MM.1S (cell line): ENCODE results near the gene CDAN1.

Experiments used
- DNase-seq: peaks from one replicate; pipeline ENCODE4 v3.0.0-alpha.2; 2015
- H2AFZ ChIP-seq: fragments of 300-600 bp; sonication (generic); 2 replicates; pipeline ENCODE4 v1.6.0; 2016; ENCODE audit warnings: antibody characterized with exemption, low read length
- H3F3A ChIP-seq: fragments of 300-600 bp; sonication (generic); 2 replicates; pipeline ENCODE4 v1.6.1; 2016; ENCODE audit warnings: mild to moderate bottlenecking, antibody characterized with exemption, low read length, moderate library complexity, mixed read lengths; ENCODE audit not compliant: insufficient read depth
- H3K27ac ChIP-seq: fragments of 300-600 bp; sonication (generic); 2 replicates; pipeline ENCODE4 v1.5.1; 2016; ENCODE audit warnings: mild to moderate bottlenecking, low read length
- H3K27me3 ChIP-seq: fragments of 300-600 bp; sonication (generic); replicated peaks from 2 replicates; pipeline ENCODE4 v1.6.0; 2016; ENCODE audit warnings: low read length; ENCODE audit not compliant: insufficient read depth
- H3K36me3 ChIP-seq: fragments of 300-600 bp; sonication (generic); replicated peaks from 2 replicates; pipeline ENCODE4 v1.6.1; 2016; ENCODE audit warnings: mild to moderate bottlenecking, low read length, mixed read lengths; ENCODE audit not compliant: insufficient read depth
- H3K4me1 ChIP-seq: fragments of 300-600 bp; sonication (generic); 2 replicates; pipeline ENCODE4 v1.6.1; 2016; ENCODE audit warnings: low read length, mixed read lengths
- H3K4me2 ChIP-seq: fragments of 300-600 bp; sonication (generic); 2 replicates; pipeline ENCODE4 v1.6.0; 2016; ENCODE audit warnings: low read depth, low read length
- H3K4me3 ChIP-seq: fragments of 300-600 bp; sonication (generic); 2 replicates; pipeline ENCODE4 v1.5.1; 2016; ENCODE audit warnings: low read length, mixed read lengths
- H3K79me2 ChIP-seq: fragments of 300-600 bp; sonication (generic); 2 replicates; pipeline ENCODE4 v1.6.1; 2016; ENCODE audit warnings: mixed run types, low read length, mixed read lengths
- H3K9ac ChIP-seq: fragments of 300-600 bp; sonication (generic); 2 replicates; pipeline ENCODE4 v1.6.1; 2016; ENCODE audit warnings: low read length, mixed read lengths
- H3K9me2 ChIP-seq: fragments of 300-600 bp; sonication (generic); replicated peaks from 2 replicates; pipeline ENCODE4 v1.6.1; 2016; ENCODE audit warnings: mild to moderate bottlenecking, low read length, mixed read lengths; ENCODE audit not compliant: insufficient read depth
- H3K9me3 ChIP-seq: fragments of 300-600 bp; sonication (generic); replicated peaks from 2 replicates; pipeline ENCODE4 v1.6.1; 2016; ENCODE audit warnings: mild to moderate bottlenecking, low read length, mixed read lengths; ENCODE audit not compliant: insufficient read depth
- H4K20me1 ChIP-seq: fragments of 300-600 bp; sonication (generic); 2 replicates; pipeline ENCODE4 v1.6.1; 2016; ENCODE audit warnings: mild to moderate bottlenecking, low read length, moderate library complexity, mixed read lengths; ENCODE audit not compliant: insufficient read depth
- CTCF ChIP-seq: fragments of 300-600 bp; sonication (generic); IDR thresholded peaks from 2 replicates; pipeline ENCODE4 v1.5.1; 2016; ENCODE audit warnings: antibody characterized with exemption, low read length, mixed read lengths
- EZH2 ChIP-seq: fragments of 300-600 bp; sonication (generic); optimal IDR thresholded peaks from 2 replicates; pipeline ENCODE3; 2017; ENCODE audit warnings: low read depth, mild to moderate bottlenecking, antibody characterized with exemption, low read length, mixed read lengths
- EZH2phosphoT487 ChIP-seq: fragments of 300-600 bp; sonication (generic); IDR thresholded peaks from 2 replicates; pipeline ENCODE4 v1.6.1; 2018; ENCODE audit warnings: antibody characterized with exemption, low read length

Gene CDAN1

GRCh38 chr15:42729409-42729808, 7.5 kb downstream of the CDAN1 start:
- Histone ChIP-seq H3K4me1 (no peaks in the 10 kb centered on the region), H3K4me2 (no peak overlapping the region), H3K36me3 (no peaks in the 10 kb centered on the region; the same call in 1 of the 2 replicates), H3K9me2 (no peaks in the 10 kb centered on the region), H2AFZ (no peak overlapping the region), H4K20me1 (no peaks in the 10 kb centered on the region), H3K9me3 (no peaks in the 10 kb centered on the region), H3K79me2 (no peaks in the 10 kb centered on the region), H3K4me3 (no peak overlapping the region), H3K27ac (no peak overlapping the region), H3K27me3 (no peaks in the 10 kb centered on the region), H3K9ac (no peak overlapping the region), H3F3A (no peaks in the 10 kb centered on the region)
- no peak for DNase-seq
- TF ChIP-seq EZH2phosphoT487 (no peak), EZH2 (no peak)

GRCh38 chr15:42728972-42729371, 8.0 kb downstream of the CDAN1 start:
- TF ChIP-seq EZH2 (no peak), CTCF (no peak), EZH2phosphoT487 (no peak)
- Histone ChIP-seq H3F3A (no peaks in the 10 kb centered on the region), H3K4me2 (no peak overlapping the region), H3K27ac (no peak overlapping the region), H3K27me3 (no peaks in the 10 kb centered on the region), H3K9me3 (no peaks in the 10 kb centered on the region), H3K4me3 (no peak overlapping the region), H2AFZ (no peak overlapping the region), H3K4me1 (no peaks in the 10 kb centered on the region), H3K9me2 (no peaks in the 10 kb centered on the region), H3K79me2 (no peaks in the 10 kb centered on the region), H4K20me1 (no peaks in the 10 kb centered on the region), H3K36me3 (no peaks in the 10 kb centered on the region; the same call in 1 of the 2 replicates), H3K9ac (no peak overlapping the region)
- DNase-seq, result no peak

- Histone ChIP-seq H3K4me1 (no peaks in the 10 kb centered on the region), H2AFZ (no peak overlapping the region), H3K27ac (no peak overlapping the region), H3K79me2 (no peaks in the 10 kb centered on the region), H4K20me1 (no peaks in the 10 kb centered on the region), H3K27me3 (no peaks in the 10 kb centered on the region), H3K4me2 (no peak overlapping the region), H3K9me3 (no peaks in the 10 kb centered on the region), H3F3A (no peaks in the 10 kb centered on the region), H3K9me2 (no peaks in the 10 kb centered on the region), H3K36me3 (no peaks in the 10 kb centered on the region; the same call in 1 of the 2 replicates), H3K9ac (no peak overlapping the region), H3K4me3 (no peak overlapping the region)
- TF ChIP-seq EZH2, result no peak
- TF ChIP-seq EZH2phosphoT487, result no peak
- no peak for TF ChIP-seq CTCF
- no peak for DNase-seq
Measured at GRCh38 chr15:42728560-42728959, 8.4 kb downstream of the CDAN1 start.

- H3K27me3 ChIP-seq, result no peaks in the 10 kb centered on the region
- no peak for DNase-seq
- no peaks in the 10 kb centered on the region for H3K36me3 ChIP-seq
Measured at GRCh38 chr15:42727750-42728381, 9.1 kb downstream of the CDAN1 start.

More at GRCh38 chr15:42727750-42728381, 9.1 kb downstream of the CDAN1 start:
- Histone ChIP-seq H3K9me3 (no peaks in the 10 kb centered on the region), H3K4me3 (no peak overlapping the region), H4K20me1 (no peaks in the 10 kb centered on the region), H3K79me2 (no peaks in the 10 kb centered on the region), H3F3A (no peaks in the 10 kb centered on the region), H2AFZ (no peak overlapping the region), H3K9ac (no peak overlapping the region), H3K27ac (no peak overlapping the region), H3K4me2 (no peak overlapping the region), H3K9me2 (no peaks in the 10 kb centered on the region), H3K4me1 (no peaks in the 10 kb centered on the region)
- no peak for TF ChIP-seq EZH2
- TF ChIP-seq EZH2phosphoT487, result no peak
- no peak for TF ChIP-seq CTCF
